ENCODE measurements around the gene SELENOO. TPM values are rescaled to one million over a fixed set of nuclear protein-coding genes. Genes with fewer than 3 reads are reported as not detected.

Gene SELENOO
- total and polyA plus RNA-seq, 2 of the 13 experiments (the other 11 are each of a cell fraction or from before 2014, with no cell fraction given) = 14.4 to 19.0 TPM

GRCh38 chr22:50196256-50196655, 4.6 kb upstream of the SELENOO start:
- BruUV-seq (replicated peaks) = no TSS peak
- in situ Hi-C loops (cut with HindIII; ENCODE audit: extremely low pct_ligation_motif_present, low pct_unique_long_range_greater_than_20kb) = no loop called here
- Histone ChIP-seq H3K27ac (ENCODE audit: extremely low read length, insufficient read depth, low read length) (no peak overlapping the region), H3K4me1 (ENCODE audit: insufficient read depth, low read length) (peaks cover 9% of the 10 kb centered on the region), H4K20me1 (ENCODE audit: insufficient read depth, low read length) (no peaks in the 10 kb centered on the region), H3K4me2 (ENCODE audit: low read depth, low read length) (no peak overlapping the region), H3K9ac (ENCODE audit: insufficient read depth, low read depth, low read length) (no peak overlapping the region), H2AFZ (ENCODE audit: low read length) (no peak overlapping the region), H3K79me2 (ENCODE audit: insufficient read depth, low read length) (peaks cover 2% of the 10 kb centered on the region), H3K36me3 (replicated peaks in 1 of 2; ENCODE audit: control insufficient read depth in 1 of 2, insufficient read depth in 2 of 2, low read length in 2 of 2) (peaks cover 19 to 21% of the 10 kb centered on the region in 2 experiments; a peak in 4 of 5 replicates), H3K9me3 (ENCODE audit: low read length) (no peaks in the 10 kb centered on the region), H3K27me3 (ENCODE audit: control insufficient read depth in 1 of 2, insufficient read depth in 2 of 2, low read length in 2 of 2) (no peaks in the 10 kb centered on the region), H3K4me3 (replicated peaks in 1 of 3; ENCODE audit: insufficient read depth in 1 of 3, low read depth in 2 of 3, low read length in 3 of 3) (no peak overlapping the region)
- TF ChIP-seq AGO2 (optimal IDR thresholded peaks at IDR 0.05; ENCODE audit: low read depth, low read length) = peak; percentile 80
- TF ChIP-seq POLR2G (IDR thresholded peaks at IDR 0.05; ENCODE audit: low read depth, low read length) = peak; percentile 22; the same call in 1 of the 2 replicates
- TF ChIP-seq ZNF317 (CRISPR knock-in tag; IDR thresholded peaks at IDR 0.05) = no peak
- peak; percentile 39; the same call in 1 of the 2 replicates for TF ChIP-seq RBFOX2 (IDR thresholded peaks at IDR 0.05; ENCODE audit: low read depth, low read length)
- ATAC-seq = no peak
- intact Hi-C loops (cut with micrococcal nuclease; ENCODE audit: unreplicated experiment) = no loop called here
- DNase-seq (ENCODE audit: low spot score) = no peak
- no peak for FAIRE-seq
- ChIA-PET POLR2A (interaction anchor here (1.0 kb wide), 1 partner anchor 9 kb away, joined by 3 read pairs; no protein-coding TSS in a partner anchor), CTCF (ENCODE audit: low intra/inter-chr PET ratio, low total read pairs) (no interaction called here)
- 100% methylated on average over 1 of the region's 18 CpGs for WGBS (ENCODE audit: low lambda C conversion rate)

- Histone ChIP-seq H3K79me2 (ENCODE audit: insufficient read depth, low read length) (peaks cover 8% of the 10 kb centered on the region), H4K20me1 (ENCODE audit: insufficient read depth, low read length) (peaks cover 6% of the 10 kb centered on the region), H3K27me3 (ENCODE audit: control insufficient read depth in 1 of 2, insufficient read depth in 2 of 2, low read length in 2 of 2) (no peaks in the 10 kb centered on the region), H3K4me3 (replicated peaks in 1 of 3; ENCODE audit: insufficient read depth in 1 of 3, low read depth in 2 of 3, low read length in 3 of 3) (no peak overlapping the region), H3K36me3 (replicated peaks in 1 of 2; ENCODE audit: control insufficient read depth in 1 of 2, insufficient read depth in 2 of 2, low read length in 2 of 2) (peaks cover 19 to 21% of the 10 kb centered on the region in 2 experiments; a peak in 4 of 5 replicates), H2AFZ (ENCODE audit: low read length) (no peak overlapping the region), H3K9me3 (ENCODE audit: low read length) (no peaks in the 10 kb centered on the region), H3K4me2 (ENCODE audit: low read depth, low read length) (no peak overlapping the region), H3K4me1 (ENCODE audit: insufficient read depth, low read length) (peaks cover 14% of the 10 kb centered on the region), H3K9ac (ENCODE audit: insufficient read depth, low read depth, low read length) (no peak overlapping the region), H3K27ac (ENCODE audit: extremely low read length, insufficient read depth, low read length) (no peak overlapping the region)
- ChIA-PET POLR2A (interaction anchor here (1.0 kb wide), 1 partner anchor 10 kb away, joined by 3 read pairs; no protein-coding TSS in a partner anchor), CTCF (ENCODE audit: low intra/inter-chr PET ratio, low total read pairs) (no interaction called here)
- FAIRE-seq (no peak), ATAC-seq (no peak), DNase-seq (ENCODE audit: low spot score) (no peak)
- WGBS (ENCODE audit: low lambda C conversion rate) = 94% methylated on average over 11 of the region's 23 CpGs
- peak; percentile 27 for TF ChIP-seq RBM22 (optimal IDR thresholded peaks at IDR 0.05; ENCODE audit: low read length)
- TF ChIP-seq MEIS1 (CRISPR knock-in tag; IDR thresholded peaks at IDR 0.05; ENCODE audit: borderline replicate concordance) = no peak
- TF ChIP-seq HNF4G (IDR thresholded peaks at IDR 0.05; ENCODE audit: borderline replicate concordance, low read depth, low read length) = no peak
- no peak for TF ChIP-seq HNF4G (CRISPR knock-in tag; IDR thresholded peaks at IDR 0.05; ENCODE audit: borderline replicate concordance, low read depth)
- no peak for TF ChIP-seq MYNN (CRISPR knock-in tag; IDR thresholded peaks at IDR 0.05; ENCODE audit: low read depth)
- no peak for TF ChIP-seq YEATS2 (CRISPR knock-in tag; IDR thresholded peaks at IDR 0.05; ENCODE audit: borderline replicate concordance)
- in situ Hi-C loops (cut with HindIII; ENCODE audit: extremely low pct_ligation_motif_present, low pct_unique_long_range_greater_than_20kb) = no loop called here
- BruUV-seq (replicated peaks) = no TSS peak
- intact Hi-C loops (cut with micrococcal nuclease; ENCODE audit: unreplicated experiment) = no loop called here
Observed at GRCh38 chr22:50197000-50197800, 3.6 kb upstream of the SELENOO start.

Data from HepG2 (cell line).